Endothelial cell of umbilical vein (primary cell): ENCODE results near the gene CRISPLD2.

Source experiments
- EZH2 ChIP-seq: IDR thresholded peaks from 2 replicates; pipeline ENCODE4 v1.6.1; 2012; ENCODE audit warnings: borderline replicate concordance, low read depth, mild to moderate bottlenecking, moderate library complexity, low read length, inconsistent platforms; ENCODE audit not compliant: severe bottlenecking
- FOS ChIP-seq: IDR thresholded peaks from 2 replicates; pipeline ENCODE4 v1.6.1; 2011; ENCODE audit warnings: mild to moderate bottlenecking, low read length, moderate library complexity, borderline replicate concordance; ENCODE audit not compliant: insufficient read depth
- GATA2 ChIP-seq: IDR thresholded peaks from 2 replicates; pipeline ENCODE4 v1.7.0; 2011; ENCODE audit warnings: low read depth, mild to moderate bottlenecking, moderate library complexity, mixed read lengths, low read length; ENCODE audit not compliant: insufficient read length, insufficient read depth
- JUN ChIP-seq: IDR thresholded peaks from 2 replicates; pipeline ENCODE4 v1.6.1; 2011; ENCODE audit warnings: borderline replicate concordance, low read depth; ENCODE audit not compliant: insufficient read length, insufficient read depth
- MYC ChIP-seq: IDR thresholded peaks from one replicate; pipeline ENCODE4 v1.6.1; 2011; ENCODE audit warnings: mild to moderate bottlenecking, low read depth, low read length
- POLR2A ChIP-seq: IDR thresholded peaks from 2 replicates; pipeline ENCODE4 v1.6.1; 2012; ENCODE audit warnings: low read depth, mild to moderate bottlenecking, control low read depth, low read length
- TF ChIP-seq, protein P1 (sequence below), 2 donors: IDR thresholded peaks; 1 replicate in 1 of 2; 2 replicates in 1 of 2; pipeline ENCODE4 v1.5.1; 2011; ENCODE audit warnings: low read length in 2 of 2, mild to moderate bottlenecking in 2 of 2, moderate library complexity in 2 of 2, control low read depth in 1 of 2, inconsistent platforms in 1 of 2, low read depth in 1 of 2; ENCODE audit not compliant: insufficient read depth in 1 of 2; ENCODE audit errors: extremely low read depth in 1 of 2
- TF ChIP-seq, protein P2 (sequence below): IDR thresholded peaks from 2 replicates; pipeline ENCODE4 v1.6.1; 2011; ENCODE audit not compliant: insufficient read depth, insufficient read length

DNA sequence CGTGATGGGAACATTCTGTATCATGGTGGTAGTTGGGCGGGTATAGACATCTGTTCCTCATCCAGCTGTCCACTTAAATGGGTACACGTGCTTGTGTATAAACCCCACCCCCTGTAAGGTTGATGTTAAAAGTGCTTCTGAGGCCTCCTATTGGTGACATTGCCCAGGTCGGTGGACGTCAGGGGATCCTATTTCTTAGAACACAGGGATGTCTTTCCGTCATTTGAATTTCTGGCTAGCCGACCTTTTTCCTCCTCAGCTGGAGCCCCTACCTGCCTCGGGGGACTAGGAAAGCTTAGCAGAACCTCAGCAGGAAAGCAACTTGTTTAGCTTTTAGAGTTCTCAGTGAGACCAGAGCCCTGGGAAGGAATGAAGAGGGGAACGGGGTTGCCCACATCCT lies 16.6 kb upstream of the CRISPLD2 start:
- TF ChIP-seq JUN (no peak), POLR2A (no peak), EZH2 (no peak), GATA2 (no peak), FOS (no peak), MYC (no peak)
- TF ChIP-seq, protein P1, sequence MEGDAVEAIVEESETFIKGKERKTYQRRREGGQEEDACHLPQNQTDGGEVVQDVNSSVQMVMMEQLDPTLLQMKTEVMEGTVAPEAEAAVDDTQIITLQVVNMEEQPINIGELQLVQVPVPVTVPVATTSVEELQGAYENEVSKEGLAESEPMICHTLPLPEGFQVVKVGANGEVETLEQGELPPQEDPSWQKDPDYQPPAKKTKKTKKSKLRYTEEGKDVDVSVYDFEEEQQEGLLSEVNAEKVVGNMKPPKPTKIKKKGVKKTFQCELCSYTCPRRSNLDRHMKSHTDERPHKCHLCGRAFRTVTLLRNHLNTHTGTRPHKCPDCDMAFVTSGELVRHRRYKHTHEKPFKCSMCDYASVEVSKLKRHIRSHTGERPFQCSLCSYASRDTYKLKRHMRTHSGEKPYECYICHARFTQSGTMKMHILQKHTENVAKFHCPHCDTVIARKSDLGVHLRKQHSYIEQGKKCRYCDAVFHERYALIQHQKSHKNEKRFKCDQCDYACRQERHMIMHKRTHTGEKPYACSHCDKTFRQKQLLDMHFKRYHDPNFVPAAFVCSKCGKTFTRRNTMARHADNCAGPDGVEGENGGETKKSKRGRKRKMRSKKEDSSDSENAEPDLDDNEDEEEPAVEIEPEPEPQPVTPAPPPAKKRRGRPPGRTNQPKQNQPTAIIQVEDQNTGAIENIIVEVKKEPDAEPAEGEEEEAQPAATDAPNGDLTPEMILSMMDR (IDR thresholded peaks at IDR 0.05; ENCODE audit: extremely low read depth in 1 of 2, insufficient read depth in 1 of 2, low read depth in 1 of 2, low read length in 2 of 2), result no peak
- TF ChIP-seq, protein P2, sequence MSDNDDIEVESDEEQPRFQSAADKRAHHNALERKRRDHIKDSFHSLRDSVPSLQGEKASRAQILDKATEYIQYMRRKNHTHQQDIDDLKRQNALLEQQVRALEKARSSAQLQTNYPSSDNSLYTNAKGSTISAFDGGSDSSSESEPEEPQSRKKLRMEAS, result no peak
